HG03025 (cell line): ENCODE measurements around the gene VPS33A.
"Not testable (repeated sequence)": the region's sequence is repeated elsewhere in the genome, so short reads cannot be mapped to it uniquely, and the experiment has no call there.

Experiments
- ATAC-seq: cut with Tn5 transposase; IDR thresholded peaks from one replicate; pipeline ENCODE4 v1.9.1; 2021; ENCODE audit warnings: mild to moderate bottlenecking, moderate library complexity; ENCODE audit not compliant: unreplicated experiment, low FRiP score

VPS33A gene

GRCh38 chr12:122206111-122206881, 60.0 kb downstream of the VPS33A start:
- no peak for ATAC-seq

- ATAC-seq = no peak
Measured at GRCh38 chr12:122205053-122205925, 61.0 kb downstream of the VPS33A start.

- no peak for ATAC-seq
Measured at GRCh38 chr12:122204167-122205052, 61.9 kb downstream of the VPS33A start.

- no peak for ATAC-seq
Measured at GRCh38 chr12:122203301-122204166, 62.8 kb downstream of the VPS33A start, which contains the start of gene B3GNT4. B3GNT4 (plus strand) TSS chr12:122203709; CDS start chr12:122204619, 910 bp downstream.

- not testable (repeated sequence) for ATAC-seq
Measured at GRCh38 chr12:122202811-122203210, 63.5 kb downstream of the VPS33A start.

- ATAC-seq = no peak
Measured at GRCh38 chr12:122202017-122202416, 64.3 kb downstream of the VPS33A start.

GRCh38 chr12:122201381-122201780, 64.9 kb downstream of the VPS33A start:
- no peak for ATAC-seq

GRCh38 chr12:122200541-122201175, 65.6 kb downstream of the VPS33A start:
- ATAC-seq = no peak

- no peak for ATAC-seq
Measured at GRCh38 chr12:122199484-122200355, 66.6 kb downstream of the VPS33A start.

GRCh38 chr12:122197612-122197966, 68.7 kb downstream of the VPS33A start:
- no peak for ATAC-seq

- ATAC-seq = no peak
Measured at GRCh38 chr12:122195405-122195804, 70.9 kb downstream of the VPS33A start.

GRCh38 chr12:122194804-122195203, 71.5 kb downstream of the VPS33A start:
- no peak for ATAC-seq

GRCh38 chr12:122192441-122192840, 73.9 kb downstream of the VPS33A start:
- ATAC-seq = no peak

- ATAC-seq = no peak
Measured at GRCh38 chr12:122190842-122191668, 75.2 kb downstream of the VPS33A start.

GRCh38 chr12:122189626-122190475, 76.4 kb downstream of the VPS33A start:
- no peak for ATAC-seq

GRCh38 chr12:122187466-122187865, 78.8 kb downstream of the VPS33A start:
- no peak for ATAC-seq
